GF-D8 (cell line): ENCODE data around the gene GIGYF1.
"Not testable (repeated sequence)": the region's sequence is repeated elsewhere in the genome, so short reads cannot be mapped to it uniquely, and the experiment has no call there.

Experiments
- DNase-seq: peaks from one replicate; lab custom pipeline; 2025; lab: John Stamatoyannopoulos, UW

GIGYF1 gene

GRCh38 chr7:100694098-100694745 is at the start of gene GIGYF1:
Gene GIGYF1 (minus strand): TSS chr7:100694250. CDS start chr7:100688238, 6,012 bp downstream.
- DNase-seq = no peak

- no peak for DNase-seq
Observed at GRCh38 chr7:100739934-100740333, 45.9 kb upstream of the GIGYF1 start.

GRCh38 chr7:100736671-100737070 is 42.6 kb upstream of the GIGYF1 start:
- DNase-seq = no peak

GRCh38 chr7:100735730-100736129 is 41.7 kb upstream of the GIGYF1 start:
- no peak for DNase-seq

- no peak for DNase-seq
Observed at GRCh38 chr7:100731937-100732636, 38.0 kb upstream of the GIGYF1 start.

GRCh38 chr7:100730136-100730800 is 36.2 kb upstream of the GIGYF1 start:
- DNase-seq = no peak

GRCh38 chr7:100728196-100728595 is 34.1 kb upstream of the GIGYF1 start:
- no peak for DNase-seq

- no peak for DNase-seq
Observed at GRCh38 chr7:100726996-100727761, 33.1 kb upstream of the GIGYF1 start.

GRCh38 chr7:100724364-100724763 is 30.3 kb upstream of the GIGYF1 start:
- not testable (repeated sequence) for DNase-seq

GRCh38 chr7:100723732-100724275 is 29.8 kb upstream of the GIGYF1 start:
- no peak for DNase-seq

- DNase-seq = no peak
Observed at GRCh38 chr7:100722480-100723212, 28.6 kb upstream of the GIGYF1 start.

GRCh38 chr7:100721505-100721812 is 27.4 kb upstream of the GIGYF1 start:
- no peak for DNase-seq

- DNase-seq = no peak
Observed at GRCh38 chr7:100720671-100721504, 26.8 kb upstream of the GIGYF1 start.

GRCh38 chr7:100720279-100720670 is 26.2 kb upstream of the GIGYF1 start, which contains the start of gene EPO:
Gene EPO (plus strand): TSS chr7:100720468. CDS start chr7:100720981, 513 bp downstream.
- DNase-seq = no peak

- no peak for DNase-seq
Observed at GRCh38 chr7:100719523-100720278, 25.7 kb upstream of the GIGYF1 start.

- not testable (repeated sequence) for DNase-seq
Observed at GRCh38 chr7:100717073-100717472, 23.0 kb upstream of the GIGYF1 start.

- DNase-seq = no peak
Observed at GRCh38 chr7:100714725-100715124, 20.7 kb upstream of the GIGYF1 start.

- DNase-seq = no peak
Observed at GRCh38 chr7:100711369-100711768, 17.3 kb upstream of the GIGYF1 start.

GRCh38 chr7:100710452-100710851 is 16.4 kb upstream of the GIGYF1 start:
- no peak for DNase-seq

- DNase-seq = no peak
Observed at GRCh38 chr7:100708395-100708794, 14.3 kb upstream of the GIGYF1 start.
